GM21367 (cell line): ENCODE measurements around the gene E2F8.

Source experiments
- ATAC-seq: cut with Tn5 transposase; IDR thresholded peaks from one replicate; pipeline ENCODE4 v1.9.1; 2021; ENCODE audit not compliant: unreplicated experiment

The E2F8 gene

GRCh38 chr11:19191530-19192169 is 49.1 kb downstream of the E2F8 start:
- ATAC-seq, result no peak

- ATAC-seq, result no peak
These were observed 52.9 kb downstream of the E2F8 start for GRCh38 chr11:19187833-19188258.

GRCh38 chr11:19187114-19187832 is 53.5 kb downstream of the E2F8 start:
- ATAC-seq, result no peak

- ATAC-seq, result no peak
These were observed 55.2 kb downstream of the E2F8 start for GRCh38 chr11:19185516-19186052.

GRCh38 chr11:19185036-19185435 is 55.7 kb downstream of the E2F8 start:
- no peak for ATAC-seq

DNA sequence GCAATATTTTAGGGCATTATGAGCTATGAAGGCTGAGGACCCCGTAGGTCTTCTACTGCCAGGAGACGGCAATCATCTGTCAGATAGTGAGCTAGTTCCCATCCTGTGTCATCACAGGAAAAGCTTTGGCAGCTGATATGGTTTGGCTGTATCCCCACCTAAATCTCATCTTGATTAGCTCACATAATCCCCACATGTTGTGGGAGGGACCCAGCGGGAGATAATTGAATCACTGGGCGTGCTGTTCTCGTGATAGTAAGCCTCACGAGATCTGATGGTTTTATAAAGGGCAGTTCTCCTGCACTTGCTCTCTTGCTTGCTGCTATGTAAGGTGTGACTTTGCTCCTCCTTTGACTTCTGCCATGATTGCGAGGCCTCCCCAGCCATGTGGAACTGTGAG is 57.1 kb downstream of the E2F8 start:
- ATAC-seq, result no peak

DNA sequence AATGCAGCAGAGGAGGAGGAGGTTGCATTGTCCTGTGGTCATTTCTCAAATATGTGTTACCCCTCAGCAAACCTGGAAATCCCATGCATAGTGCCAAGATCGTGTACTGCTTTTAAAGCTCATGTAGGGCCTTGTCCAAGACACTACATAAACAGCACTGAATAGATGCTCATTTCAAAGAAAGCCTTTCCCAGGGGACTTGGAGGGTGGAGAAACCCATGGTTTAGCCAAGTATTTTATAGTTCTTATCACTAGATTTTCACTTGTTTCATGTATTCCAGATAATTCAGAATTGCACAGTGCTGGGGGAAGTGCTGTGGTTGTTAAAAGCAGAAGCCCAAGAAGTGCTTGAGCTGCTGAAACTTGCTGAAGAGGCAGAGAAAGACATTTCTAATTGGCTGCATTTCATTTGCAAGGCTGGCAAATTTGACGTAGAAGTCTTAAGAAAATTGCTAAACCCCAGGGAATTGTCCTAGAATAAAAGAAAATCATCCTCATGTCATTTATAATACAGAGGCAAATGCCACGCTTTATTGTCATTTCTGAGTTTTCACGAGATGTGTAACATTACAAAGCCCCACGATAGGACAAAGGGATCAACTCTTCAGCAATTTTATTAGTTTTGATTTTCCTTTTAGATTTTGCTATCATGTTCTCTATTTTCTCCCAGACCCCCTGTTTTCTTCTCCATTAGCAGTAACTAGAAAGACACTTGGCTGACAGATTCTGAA is 59.0 kb downstream of the E2F8 start:
- ATAC-seq, result no peak

DNA sequence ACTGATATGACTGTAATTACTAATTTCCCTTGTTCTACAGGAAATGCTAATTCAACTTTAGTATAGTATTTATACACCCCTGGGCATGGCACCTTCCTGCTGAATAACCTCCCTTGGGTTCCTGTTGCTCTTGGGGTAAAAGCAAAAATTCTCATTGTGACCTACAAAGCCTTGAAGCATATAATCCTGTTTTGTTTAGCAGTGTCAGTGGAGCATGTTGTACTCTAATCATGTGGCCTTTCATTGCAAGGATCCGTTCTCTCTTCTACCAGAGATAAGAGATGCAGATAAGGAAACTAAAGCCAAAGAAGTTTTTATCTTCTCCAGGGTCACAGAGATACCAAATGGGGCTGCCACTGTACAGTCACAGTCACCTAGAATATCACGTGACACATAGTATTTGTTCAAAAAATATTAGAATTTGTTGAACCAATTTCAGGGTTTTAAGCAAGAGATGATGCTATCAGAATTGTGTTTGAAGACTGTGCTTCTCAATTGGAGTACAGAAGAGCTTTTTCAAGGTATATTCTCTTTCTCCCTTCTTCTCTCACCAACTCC is 64.0 kb downstream of the E2F8 start:
- no peak for ATAC-seq
